Retinal pigment epithelial cell (primary cell): ENCODE measurements around the gene NUDT7.

Source experiments
- DNase-seq: peaks from one replicate; pipeline ENCODE4 v3.0.0-alpha.2; 2010; ENCODE audit warnings: low read depth
- H3K4me3 ChIP-seq: 2 replicates; pipeline ENCODE4 v1.5.1; 2011; ENCODE audit warnings: mild to moderate bottlenecking, low read length, control low read depth, moderate library complexity
- CTCF ChIP-seq: conservative IDR thresholded peaks from 2 replicates; pipeline ENCODE4 v1.5.1; 2011; ENCODE audit warnings: low read depth, low read length, control low read depth, inconsistent platforms

NUDT7 gene

DNA sequence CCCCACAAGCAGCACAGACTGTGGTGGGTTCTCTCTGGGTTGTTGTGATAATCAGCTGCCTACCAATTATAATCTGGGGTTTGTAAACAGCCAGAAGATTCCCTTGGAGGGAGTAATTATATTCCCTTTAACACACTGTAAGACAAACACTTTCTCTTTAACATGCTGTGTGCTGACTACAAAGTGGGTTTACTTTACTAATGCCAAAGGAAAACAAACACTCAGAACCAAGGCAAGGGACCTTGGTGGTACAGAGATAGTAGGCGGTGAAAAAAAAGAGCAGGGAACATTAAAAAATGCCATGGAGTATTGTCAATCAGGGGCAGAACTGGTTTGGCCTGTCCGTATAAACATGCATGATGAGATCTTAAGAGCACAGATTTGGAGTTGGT lies 63.1 kb downstream of the NUDT7 start:
- DNase-seq, result no peak
- TF ChIP-seq CTCF, result no peak

GRCh38 chr16:77786186-77786847 lies 64.0 kb downstream of the NUDT7 start:
- H3K4me3 ChIP-seq, result no peak overlapping the region
- no peak for DNase-seq
- TF ChIP-seq CTCF, result no peak

More for the DNA sequence above, 63.1 kb downstream of the NUDT7 start:
- H3K4me3 ChIP-seq, result no peak overlapping the region

- no peak overlapping the region for H3K4me3 ChIP-seq
- DNase-seq, result no peak
- no peak for TF ChIP-seq CTCF
Measured at GRCh38 chr16:77787452-77787851, 65.1 kb downstream of the NUDT7 start.

- no peak for TF ChIP-seq CTCF
- H3K4me3 ChIP-seq, result peak within 1 kb of the TSS; percentile 62
- no peak for DNase-seq
Measured at GRCh38 chr16:77788181-77789084, 66.1 kb downstream of the NUDT7 start, which contains the start of gene VAT1L. Gene VAT1L (plus strand): TSS chr16:77788564. CDS start chr16:77788683, 119 bp downstream.

GRCh38 chr16:77789085-77790008 lies 67.0 kb downstream of the NUDT7 start:
- TF ChIP-seq CTCF, result no peak
- peak overlapping the region; percentile 62 for H3K4me3 ChIP-seq
- DNase-seq, result no peak

- no peak for DNase-seq
- TF ChIP-seq CTCF, result no peak
Measured at GRCh38 chr16:77790009-77790372, 67.7 kb downstream of the NUDT7 start.

More at GRCh38 chr16:77790009-77790372, 67.7 kb downstream of the NUDT7 start:
- H3K4me3 ChIP-seq, result peak overlapping the region; percentile 62
